ENCODE measurements around the gene CAMK2N1.

GRCh38 chr1:20499105-20499504, 13.1 kb upstream of the CAMK2N1 start:
- TF ChIP-seq, protein P1, sequence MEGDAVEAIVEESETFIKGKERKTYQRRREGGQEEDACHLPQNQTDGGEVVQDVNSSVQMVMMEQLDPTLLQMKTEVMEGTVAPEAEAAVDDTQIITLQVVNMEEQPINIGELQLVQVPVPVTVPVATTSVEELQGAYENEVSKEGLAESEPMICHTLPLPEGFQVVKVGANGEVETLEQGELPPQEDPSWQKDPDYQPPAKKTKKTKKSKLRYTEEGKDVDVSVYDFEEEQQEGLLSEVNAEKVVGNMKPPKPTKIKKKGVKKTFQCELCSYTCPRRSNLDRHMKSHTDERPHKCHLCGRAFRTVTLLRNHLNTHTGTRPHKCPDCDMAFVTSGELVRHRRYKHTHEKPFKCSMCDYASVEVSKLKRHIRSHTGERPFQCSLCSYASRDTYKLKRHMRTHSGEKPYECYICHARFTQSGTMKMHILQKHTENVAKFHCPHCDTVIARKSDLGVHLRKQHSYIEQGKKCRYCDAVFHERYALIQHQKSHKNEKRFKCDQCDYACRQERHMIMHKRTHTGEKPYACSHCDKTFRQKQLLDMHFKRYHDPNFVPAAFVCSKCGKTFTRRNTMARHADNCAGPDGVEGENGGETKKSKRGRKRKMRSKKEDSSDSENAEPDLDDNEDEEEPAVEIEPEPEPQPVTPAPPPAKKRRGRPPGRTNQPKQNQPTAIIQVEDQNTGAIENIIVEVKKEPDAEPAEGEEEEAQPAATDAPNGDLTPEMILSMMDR (IDR thresholded peaks at IDR 0.05) = no peak
- TF ChIP-seq POLR2A (IDR thresholded peaks at IDR 0.05) = no peak
